ENCODE data around the gene SMARCD1. TPM values are rescaled to one million over a fixed set of nuclear protein-coding genes. Genes with fewer than 3 reads are reported as not detected.

SMARCD1 gene
- total and polyA plus RNA-seq, 9 of the 15 experiments (the other 6 are each of a cell fraction or from before 2014, with no cell fraction given), result 0.86 to 91.7 (median 48.0) TPM

- TF ChIP-seq ZNF407 (IDR thresholded peaks at IDR 0.05; ENCODE audit: low read depth), result peak; percentile 61
- TF ChIP-seq ZNF551 (CRISPR knock-in tag; IDR thresholded peaks at IDR 0.05), result no peak
- no peak; a peak in 1 of 4 replicates for TF ChIP-seq SIN3A (IDR thresholded peaks at IDR 0.05; ENCODE audit: borderline replicate concordance in 2 of 2, control insufficient read depth in 1 of 2, low read depth in 2 of 2, low read length in 2 of 2)
- TF ChIP-seq, protein P1, sequence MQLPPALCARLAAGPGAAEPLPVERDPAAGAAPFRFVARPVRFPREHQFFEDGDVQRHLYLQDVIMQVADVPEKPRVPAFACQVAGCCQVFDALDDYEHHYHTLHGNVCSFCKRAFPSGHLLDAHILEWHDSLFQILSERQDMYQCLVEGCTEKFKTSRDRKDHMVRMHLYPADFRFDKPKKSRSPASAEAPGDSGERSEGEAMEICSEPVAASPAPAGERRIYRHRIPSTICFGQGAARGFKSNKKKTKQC (CRISPR knock-in tag; IDR thresholded peaks at IDR 0.05), result peak; percentile 5; the same call in 1 of the 2 replicates
- TF ChIP-seq SNIP1 (IDR thresholded peaks at IDR 0.05; ENCODE audit: low read depth), result no peak
- TF ChIP-seq RBM17 (IDR thresholded peaks at IDR 0.05; ENCODE audit: borderline replicate concordance, low read depth, low read length), result no peak
- TF ChIP-seq DACH1 (IDR thresholded peaks at IDR 0.05; ENCODE audit: partially characterized antibody), result no peak
- TF ChIP-seq ZFP1 (CRISPR knock-in tag; IDR thresholded peaks at IDR 0.05), result no peak
- TF ChIP-seq, protein P2, sequence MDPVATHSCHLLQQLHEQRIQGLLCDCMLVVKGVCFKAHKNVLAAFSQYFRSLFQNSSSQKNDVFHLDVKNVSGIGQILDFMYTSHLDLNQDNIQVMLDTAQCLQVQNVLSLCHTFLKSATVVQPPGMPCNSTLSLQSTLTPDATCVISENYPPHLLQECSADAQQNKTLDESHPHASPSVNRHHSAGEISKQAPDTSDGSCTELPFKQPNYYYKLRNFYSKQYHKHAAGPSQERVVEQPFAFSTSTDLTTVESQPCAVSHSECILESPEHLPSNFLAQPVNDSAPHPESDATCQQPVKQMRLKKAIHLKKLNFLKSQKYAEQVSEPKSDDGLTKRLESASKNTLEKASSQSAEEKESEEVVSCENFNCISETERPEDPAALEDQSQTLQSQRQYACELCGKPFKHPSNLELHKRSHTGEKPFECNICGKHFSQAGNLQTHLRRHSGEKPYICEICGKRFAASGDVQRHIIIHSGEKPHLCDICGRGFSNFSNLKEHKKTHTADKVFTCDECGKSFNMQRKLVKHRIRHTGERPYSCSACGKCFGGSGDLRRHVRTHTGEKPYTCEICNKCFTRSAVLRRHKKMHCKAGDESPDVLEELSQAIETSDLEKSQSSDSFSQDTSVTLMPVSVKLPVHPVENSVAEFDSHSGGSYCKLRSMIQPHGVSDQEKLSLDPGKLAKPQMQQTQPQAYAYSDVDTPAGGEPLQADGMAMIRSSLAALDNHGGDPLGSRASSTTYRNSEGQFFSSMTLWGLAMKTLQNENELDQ (CRISPR knock-in tag; IDR thresholded peaks at IDR 0.05; ENCODE audit: borderline replicate concordance), result no peak
- TF ChIP-seq, protein P3, sequence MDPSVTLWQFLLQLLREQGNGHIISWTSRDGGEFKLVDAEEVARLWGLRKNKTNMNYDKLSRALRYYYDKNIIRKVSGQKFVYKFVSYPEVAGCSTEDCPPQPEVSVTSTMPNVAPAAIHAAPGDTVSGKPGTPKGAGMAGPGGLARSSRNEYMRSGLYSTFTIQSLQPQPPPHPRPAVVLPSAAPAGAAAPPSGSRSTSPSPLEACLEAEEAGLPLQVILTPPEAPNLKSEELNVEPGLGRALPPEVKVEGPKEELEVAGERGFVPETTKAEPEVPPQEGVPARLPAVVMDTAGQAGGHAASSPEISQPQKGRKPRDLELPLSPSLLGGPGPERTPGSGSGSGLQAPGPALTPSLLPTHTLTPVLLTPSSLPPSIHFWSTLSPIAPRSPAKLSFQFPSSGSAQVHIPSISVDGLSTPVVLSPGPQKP (CRISPR knock-in tag; IDR thresholded peaks at IDR 0.05), result no peak
- TF ChIP-seq GABPB2 (CRISPR knock-in tag; conservative IDR thresholded peaks at IDR 0.05), result no peak
- TF ChIP-seq ZNF57 (CRISPR knock-in tag; IDR thresholded peaks at IDR 0.05), result no peak
- TF ChIP-seq PHB2 (IDR thresholded peaks at IDR 0.05; ENCODE audit: low read depth), result no peak
- no peak for TF ChIP-seq ZNF133 (CRISPR knock-in tag; IDR thresholded peaks at IDR 0.05)
Measured at GRCh38 chr12:50112456-50113218, 27.5 kb downstream of the SMARCD1 start (continued).

All from K562 (cell line).